ENCODE data around the gene BCAR1.
"Not testable (repeated sequence)": the region's sequence is repeated elsewhere in the genome, so short reads cannot be mapped to it uniquely, and the experiment has no call there.

Gene BCAR1

DNA sequence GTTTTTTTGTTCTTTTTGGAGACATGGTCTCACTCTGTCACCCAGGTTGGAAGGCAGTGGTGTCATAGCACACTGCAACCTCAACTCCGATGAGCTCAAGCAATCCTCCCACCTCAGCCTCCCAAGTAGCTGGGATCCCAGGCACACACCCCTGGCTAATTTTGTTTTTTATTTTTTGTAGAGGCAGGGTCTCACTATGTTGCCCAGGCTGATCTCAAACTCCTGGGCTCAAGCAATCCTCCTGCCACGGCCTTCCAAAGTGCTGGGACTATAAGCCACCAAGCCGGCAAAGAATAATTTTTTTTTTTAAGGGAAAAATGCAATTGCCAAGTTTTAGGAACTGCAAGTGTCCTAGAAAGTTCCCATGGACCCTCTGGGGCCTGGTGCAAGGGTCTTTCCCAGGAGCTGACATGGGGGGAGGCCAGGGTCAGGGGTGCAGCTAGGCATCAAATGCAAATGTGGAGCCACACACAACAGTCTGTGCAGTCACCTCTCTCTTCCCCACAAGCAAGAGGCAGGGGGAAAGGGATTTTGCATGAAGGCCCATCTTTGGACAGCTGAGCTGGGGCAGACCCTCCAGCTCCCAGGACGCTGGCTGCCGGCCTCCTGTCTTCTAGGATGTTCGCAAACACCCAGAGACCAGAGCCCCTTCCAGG is 20.1 kb upstream of the BCAR1 start:
- no peak for DNase-seq

DNA sequence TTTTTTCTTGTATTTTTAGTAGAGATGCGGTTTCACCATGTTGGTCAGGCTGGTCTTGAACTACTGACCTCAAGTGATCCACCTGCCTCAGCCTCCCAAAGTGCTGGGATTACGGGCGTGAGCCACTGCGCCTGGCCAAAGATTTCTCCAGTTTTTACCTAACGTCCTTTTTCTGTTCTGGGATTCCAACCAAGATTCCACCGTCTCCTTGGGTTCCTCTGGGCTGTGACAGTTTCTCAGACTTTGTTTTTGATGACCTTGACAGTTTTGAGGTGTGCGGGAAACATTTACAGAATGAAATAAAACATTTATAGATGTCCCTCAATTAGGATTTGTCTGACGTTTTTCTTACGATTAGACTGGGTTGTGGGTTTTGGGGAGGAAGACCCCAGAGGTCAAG is 17.9 kb upstream of the BCAR1 start:
- DNase-seq: not testable (repeated sequence)

DNA sequence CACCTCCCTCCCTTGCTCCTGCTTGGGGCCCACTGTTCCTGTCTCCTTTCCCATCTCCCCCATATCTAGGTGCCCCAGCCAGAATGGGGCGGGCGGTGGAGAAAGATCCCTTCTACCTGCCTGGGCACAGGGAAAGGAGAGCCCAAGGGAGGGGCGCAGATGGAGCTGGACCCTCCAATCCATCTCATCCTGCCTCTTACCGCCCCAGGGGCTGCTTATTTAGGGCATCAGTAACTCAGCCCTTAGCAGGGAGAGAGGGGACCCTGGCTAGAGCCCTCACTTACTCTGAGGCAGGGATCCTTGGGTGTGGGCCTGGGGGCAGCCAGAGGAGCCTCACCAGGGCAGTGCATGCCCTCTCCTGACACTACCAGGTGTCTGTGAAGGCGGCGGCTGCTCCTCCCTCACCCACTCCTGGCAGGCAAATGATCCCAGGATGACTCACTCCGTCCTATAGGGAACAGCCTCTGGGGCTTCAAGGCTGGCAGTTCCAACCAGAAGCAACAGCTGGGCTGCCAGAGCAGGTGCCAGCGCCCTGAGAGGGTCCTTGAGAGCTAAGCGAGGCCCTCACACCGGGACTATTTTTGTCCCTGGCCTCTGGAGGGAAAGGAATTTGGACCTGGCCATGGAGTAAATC is 16.3 kb upstream of the BCAR1 start:
- peak; percentile 44 for DNase-seq

DNA sequence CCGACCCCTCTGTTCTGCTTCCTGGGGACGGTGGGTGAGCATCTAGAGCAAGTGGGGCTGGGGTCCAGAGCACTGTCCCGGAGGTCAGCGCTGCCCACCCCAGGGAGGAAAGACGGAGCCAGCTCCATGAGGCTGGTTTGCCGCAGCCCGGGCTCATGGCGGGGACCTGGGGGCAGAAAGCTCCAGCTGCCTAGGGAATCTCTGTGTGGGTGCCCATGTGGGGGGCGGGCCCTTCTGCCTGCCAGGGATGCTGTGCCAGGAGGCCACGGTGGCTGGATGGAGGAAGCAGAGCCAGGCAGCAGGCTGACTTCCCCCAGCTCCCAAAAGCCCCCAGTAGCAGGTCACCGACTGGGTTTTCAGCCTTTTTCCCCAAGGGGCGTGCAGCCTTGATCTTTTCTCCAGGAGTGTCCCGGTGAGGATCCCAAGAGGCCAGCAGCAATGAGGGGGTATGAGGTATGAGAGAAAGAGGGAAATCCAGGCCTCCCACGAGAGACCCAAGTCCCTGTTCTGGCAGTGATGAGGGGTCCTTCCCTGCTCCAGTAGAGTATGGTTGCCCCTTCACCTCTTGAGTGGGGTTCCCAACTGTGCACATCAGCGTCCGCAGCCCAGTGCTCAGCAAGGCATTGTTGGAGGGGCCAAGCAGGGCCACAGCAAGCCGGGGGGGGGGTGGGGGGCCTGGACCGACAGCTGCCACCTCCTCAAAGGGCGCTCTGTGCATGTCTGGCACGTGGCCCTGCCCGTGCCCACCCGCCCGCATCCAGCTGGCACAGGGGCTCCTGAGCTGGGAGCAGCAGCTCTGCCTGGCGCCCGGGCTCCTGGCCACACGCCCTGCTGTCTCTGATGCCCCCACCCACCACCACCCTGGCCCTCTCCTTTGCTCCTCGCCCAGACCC is 15.6 kb upstream of the BCAR1 start:
- no peak for DNase-seq

DNA sequence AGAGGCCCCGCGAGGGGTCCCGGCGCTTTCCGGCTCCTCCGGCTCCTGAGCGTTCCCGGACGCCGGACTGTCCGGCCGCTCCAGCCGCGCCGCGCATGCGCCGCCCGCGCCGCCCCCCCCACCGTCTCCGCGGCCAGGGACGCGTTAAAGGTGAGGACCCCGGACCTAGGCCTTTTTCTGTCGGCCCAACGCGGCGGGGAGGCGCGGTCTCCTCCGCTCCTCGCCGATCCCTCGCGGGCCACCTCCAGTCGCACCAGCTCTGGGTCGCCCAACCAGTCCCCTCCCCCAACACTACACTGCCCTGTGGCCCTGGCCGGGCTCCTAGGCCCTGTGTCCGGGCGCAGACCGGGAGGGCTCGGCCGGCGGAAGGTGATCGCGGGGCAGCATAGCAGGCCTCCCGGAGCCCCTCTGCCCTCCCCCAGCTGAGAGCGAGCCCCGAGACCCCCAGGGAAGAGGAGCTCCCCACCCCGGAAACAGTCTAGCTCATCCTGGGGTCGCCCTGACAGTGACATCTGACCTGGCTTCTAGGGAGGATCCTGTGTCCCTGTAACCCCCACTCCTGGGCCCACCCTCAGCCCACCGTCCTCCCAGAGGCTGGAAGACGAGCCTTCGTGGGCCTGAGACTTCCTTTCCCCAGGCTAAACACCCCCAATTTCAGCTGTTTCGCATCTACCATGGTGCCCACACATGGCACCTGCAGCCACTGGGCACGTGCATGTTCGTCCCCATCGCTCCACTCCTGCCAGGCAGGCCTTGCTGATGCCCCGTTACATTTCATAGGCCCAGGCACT is 14.7 kb upstream of the BCAR1 start:
- no peak for DNase-seq

DNA sequence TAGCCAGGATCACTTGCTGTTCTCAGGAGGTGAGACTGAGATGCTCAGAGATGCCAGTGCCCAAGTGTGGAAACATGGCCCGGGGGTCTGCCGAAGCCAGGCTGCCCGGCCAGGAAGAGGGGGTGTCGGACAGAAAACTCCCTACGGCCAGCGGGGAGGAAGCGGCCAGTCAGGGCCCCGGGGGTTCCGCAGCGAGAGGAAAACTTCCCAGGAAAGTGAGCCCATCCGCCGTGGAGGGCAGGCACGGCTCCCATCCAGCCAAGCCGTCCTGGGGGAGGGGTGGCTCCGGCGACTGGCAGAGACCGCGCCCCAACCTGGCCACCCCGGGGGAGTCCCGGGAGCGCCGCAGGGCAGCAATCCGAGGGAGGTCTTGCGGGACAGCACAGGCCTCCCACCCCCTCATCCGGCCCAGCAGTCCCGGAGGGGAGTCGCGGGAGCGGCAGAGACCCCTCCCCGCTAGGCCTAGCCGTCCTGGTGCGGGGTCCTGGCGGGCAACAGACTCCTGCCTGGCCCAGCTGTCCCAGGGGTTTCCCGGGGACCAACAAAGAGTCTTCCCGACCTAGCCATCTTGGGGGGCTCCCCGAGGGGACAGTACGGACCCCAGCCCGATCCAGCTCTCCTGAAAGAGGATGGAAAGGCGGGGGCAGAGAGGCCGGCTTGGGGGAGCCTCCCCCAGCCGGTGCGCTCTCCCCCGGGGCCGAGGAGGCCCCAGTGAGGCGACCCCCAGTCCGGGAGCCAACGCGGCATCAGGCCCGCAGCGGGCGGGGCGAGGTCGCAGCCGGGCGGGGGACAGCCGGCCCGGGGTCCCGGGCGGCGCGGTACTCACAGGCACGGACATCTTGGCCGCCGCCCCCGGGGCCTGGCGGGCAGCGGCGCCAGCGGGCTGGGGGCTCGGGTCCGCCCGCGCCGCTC is 13.8 kb upstream of the BCAR1 start:
- DNase-seq: no peak

DNA sequence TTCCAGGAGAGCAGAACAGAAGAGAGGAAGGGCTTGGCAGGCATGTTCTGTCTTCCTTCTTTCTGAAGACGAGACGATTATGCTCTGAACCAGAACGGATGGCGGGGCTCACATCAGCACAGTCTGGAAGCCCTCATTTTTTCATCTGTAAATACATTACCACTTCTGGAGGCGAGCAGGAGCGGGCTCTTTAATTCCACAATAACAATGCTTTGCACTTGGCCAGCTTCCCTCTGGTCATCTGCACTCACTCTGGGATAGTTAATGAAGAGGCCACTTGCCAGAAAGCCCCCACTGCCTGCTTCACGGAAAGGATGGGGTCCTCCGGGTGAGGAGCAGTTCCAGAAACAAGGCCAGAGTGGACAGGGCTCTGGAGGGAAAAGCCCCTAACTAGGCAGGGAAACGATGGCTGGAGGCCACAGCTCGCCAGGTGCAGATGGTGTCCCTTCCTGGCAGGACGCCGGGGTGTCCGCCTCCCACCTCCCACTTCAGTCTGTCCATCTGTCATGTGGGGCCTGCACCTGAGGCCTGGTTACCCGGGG is 13.1 kb upstream of the BCAR1 start:
- DNase-seq: no peak

DNA sequence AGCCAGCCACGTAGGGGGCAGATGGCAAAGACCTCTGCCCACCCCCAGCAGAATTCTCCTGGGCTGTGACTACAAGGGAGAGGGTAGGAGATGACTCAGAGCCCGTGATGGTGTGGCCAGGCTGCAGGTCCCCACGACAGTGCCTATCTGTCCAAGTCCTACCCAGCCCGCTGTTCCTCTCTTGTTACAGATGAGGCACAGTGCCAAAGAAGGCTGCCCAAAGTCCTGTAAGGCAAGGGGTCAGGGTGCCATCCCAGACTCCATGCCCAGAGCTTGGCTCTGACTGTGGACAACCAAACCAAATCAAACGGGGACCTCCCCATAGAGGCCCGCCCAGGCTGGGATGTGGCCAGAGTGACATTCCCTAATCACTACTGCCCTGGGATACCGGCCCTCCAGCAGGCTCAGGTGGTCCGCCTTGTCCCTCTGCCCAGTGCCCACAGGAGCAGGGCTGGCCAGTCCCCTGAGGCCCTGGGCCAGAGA is 12.6 kb upstream of the BCAR1 start:
- DNase-seq: no peak

DNA sequence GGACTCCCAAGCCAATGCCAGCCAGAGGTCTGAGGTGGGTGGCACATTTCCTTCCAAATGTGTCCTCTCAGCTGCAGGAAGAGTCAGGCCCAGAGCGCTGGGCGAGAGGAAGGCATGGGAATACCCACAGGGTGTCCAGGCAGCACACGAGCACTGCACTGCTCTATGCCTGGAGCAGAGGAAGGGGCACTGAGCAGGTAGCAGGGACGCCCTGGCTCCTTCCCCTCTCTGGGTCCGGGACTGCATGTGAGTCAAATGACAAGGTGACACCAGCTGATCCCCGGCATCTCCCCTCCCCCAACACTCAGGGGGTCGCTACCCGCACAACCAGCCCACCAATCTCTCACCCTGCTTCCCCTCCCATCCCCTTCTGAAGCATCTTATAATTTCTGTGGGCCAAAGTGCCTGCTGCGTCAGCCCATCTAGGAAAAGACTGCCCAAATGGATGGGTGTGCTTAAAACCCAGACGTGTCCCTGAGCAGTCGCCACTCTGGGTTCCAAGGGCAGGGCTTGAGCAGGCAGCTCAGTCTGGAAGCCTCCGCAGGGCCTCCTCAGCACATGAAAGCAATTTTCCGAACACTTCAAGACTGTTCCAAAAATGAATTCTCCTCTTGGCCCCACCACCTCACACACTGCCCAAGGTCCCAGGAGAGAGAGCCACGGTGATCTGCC is 12.0 kb upstream of the BCAR1 start:
- DNase-seq: no peak

DNA sequence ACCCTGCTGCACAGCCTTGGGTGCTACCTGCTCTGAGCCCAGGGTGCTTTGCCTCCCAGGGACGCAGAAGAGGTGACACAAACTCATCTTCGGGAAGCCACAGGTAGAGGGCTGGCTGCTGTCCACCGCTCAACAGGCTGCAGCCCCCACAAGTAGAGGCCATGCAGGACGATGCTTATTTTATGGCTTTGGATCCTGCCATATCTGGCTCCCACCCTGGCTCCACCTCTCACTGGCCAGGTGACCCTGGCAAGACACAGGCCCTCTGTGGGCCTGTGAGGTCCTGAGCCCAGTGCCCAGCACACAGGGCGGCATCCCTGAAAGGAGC is 11.3 kb upstream of the BCAR1 start:
- no peak for DNase-seq

DNA sequence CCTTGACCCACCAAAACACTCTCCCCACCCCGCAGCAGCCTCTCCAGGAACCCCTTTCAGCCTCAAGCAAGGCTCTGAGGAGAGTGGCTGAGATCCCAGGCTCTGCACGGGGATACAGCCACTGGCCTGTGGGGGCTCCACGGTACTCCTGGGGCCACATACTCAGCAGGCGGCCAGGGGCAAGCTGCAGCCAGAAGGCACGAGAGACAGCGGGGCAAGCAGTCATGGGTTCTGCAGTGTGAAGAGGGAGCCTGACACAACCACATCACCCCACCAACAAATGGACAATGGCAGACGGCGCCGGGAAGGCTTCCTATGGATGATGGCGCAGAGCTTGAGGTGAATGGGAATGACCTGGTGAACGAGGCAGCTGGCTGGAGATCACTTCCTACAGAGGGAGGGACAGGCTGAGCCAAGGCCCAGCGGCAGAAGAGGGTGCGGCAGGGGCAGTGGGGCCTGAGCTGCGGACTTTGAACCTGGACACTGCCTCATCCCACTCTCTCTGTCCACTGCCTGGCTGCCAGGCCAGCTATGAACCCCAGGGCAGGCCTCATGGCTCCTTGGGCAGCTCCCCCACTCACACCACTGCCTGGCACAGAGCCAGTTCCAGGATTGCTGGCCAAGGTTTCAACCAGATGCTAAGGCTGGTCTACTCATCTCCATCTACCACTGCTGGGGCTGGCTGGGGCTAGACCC is 10.8 kb upstream of the BCAR1 start:
- no peak for DNase-seq

DNA sequence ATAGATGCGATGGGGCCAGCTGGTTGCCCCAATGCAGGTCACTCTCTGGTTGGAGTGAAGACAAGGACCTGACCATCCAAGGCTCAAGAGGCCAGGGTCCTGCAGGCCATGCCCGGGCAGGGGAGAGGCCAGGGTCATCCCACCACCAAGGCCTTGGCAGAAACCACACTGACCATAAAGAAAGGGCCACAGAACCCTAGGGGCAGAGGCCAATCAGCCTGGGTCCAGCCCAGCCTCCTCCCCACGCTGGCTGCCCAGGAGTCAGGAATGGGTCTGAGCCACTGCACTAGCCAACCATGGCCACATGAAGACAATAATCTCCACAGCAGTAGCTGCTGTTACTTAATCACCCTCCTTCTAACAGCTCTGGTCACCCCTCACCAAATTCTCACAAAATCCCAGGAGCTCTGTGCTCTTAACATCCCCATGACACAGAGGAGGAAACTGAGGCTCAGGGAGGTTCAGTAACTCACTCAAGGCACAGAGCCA is 10.2 kb upstream of the BCAR1 start:
- DNase-seq: no peak

DNA sequence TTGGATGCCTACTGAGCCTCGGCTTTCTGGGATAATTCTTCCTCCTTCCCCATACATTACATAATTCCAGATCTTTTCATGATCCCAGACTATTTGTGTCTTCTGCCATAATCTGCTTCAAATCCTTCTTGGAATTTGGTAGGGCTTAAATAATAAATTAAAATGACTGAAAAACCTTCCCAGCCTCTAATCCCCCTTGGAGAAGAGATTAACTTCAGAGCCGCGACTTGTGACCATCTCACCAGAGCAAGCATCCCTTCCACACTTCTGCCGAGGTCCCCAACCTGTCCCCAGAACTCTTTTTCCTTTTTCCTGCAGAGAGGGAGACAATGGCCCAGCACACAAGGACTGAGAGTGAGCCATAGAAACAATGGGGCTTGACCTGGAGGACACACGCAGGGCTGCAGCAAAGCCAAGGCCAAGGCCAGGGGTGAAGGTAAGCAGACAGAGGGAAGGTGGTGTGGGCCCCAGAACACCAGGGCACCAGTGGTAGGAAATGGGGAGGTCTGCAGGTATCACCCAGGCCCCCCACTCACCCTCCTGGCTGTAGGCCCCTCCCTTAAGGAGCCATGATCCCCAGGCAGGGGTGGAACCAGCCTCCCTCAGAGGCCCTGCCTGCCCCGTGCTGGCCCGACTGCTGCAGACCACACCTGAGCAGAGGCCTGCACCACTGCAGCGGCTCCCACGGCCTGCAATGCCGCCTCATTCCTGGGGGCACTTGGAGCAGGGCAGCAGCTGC is 9.6 kb upstream of the BCAR1 start:
- no peak for DNase-seq

DNA sequence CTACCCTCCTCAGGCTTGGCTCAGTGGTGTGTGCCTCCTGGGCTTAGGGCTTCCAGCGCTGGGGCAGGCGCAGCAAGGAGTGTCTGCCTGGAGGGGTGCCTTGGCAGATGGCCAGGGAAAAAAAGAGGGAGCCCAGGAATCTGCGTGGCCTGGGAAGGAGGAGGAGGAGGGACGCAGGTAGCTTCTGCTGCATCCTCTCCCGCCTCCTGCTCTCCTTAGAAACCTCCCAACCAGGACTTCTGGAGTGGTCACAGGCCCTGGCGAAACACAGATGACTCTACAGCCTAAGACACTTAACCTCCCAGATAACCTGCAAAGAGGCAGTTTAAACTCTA is 7.3 kb upstream of the BCAR1 start:
- no peak for DNase-seq

DNA sequence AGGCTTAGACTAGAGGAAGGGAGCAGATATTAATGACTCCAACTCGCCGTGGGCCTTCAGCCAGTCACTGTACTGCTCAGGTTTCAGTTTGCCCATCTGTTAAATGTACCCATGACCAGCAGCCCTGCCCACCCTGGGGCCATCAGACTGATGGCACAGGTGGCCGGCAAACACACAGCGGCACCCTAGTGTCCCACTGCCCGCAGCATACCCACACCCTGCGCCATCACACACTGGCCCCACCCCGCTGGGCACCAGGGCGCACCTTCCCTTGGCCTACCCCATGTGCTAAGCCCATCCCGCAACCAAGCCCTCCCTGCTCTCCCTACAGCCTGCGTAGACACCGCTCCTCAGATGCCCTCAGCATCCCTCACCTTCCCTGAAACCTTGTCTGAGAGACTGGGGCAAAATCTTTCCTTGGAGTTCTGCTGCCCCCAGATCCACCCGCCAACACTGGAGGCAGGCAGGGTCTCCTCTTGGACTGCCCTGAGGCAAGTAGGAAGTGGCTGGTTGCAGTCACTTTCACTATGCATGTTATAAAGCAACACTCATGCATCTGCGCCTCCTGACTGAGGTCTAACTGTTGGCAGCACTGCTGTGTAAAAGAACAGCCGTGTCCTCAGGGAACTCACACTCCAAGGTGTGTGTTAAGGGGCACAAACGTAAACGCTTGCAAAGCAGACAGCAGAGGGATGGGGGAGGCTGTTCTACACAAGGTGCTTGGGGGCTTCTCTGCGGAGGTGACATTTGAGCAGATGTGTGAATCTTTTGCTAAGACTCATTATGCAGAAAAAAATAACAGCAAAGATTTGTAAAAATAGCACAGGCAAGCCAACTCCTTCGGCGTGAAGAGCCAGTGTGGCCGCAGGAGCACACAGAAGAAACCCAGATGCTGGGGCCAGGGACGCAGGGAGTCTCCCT is 6.7 kb upstream of the BCAR1 start:
- DNase-seq: no peak

DNA sequence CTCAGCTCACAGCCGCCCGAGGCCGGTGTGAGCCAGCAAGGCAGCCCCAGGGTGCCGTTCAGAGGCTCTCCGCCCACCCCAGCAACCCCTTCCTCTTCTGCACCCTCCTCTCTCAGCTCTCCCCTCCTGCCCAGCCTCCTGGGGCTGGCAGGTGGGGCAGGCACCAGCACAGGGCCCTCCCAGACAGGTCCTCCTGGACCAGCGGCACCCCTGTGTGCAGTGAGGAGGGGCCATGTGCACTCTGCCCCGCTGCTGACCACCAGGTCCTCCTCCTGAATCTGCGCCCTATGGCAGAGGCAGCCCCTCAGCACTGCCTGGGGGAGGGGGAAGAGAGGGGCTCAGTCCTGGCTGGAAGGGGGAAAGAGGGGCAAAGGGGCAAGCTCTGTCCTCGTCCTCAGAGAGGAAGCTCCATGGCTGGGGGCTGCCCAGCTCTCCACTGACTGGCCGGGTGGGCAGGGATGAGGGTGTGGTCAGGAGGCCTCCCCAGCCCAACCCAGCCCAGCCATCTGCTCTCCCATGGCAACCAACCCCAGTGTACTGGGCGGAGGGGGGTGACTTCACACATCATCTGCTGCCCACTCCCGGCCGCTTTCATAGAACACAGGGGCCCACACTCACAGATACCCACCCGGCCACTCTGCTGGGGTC is 5.4 kb upstream of the BCAR1 start:
- DNase-seq: no peak

DNA sequence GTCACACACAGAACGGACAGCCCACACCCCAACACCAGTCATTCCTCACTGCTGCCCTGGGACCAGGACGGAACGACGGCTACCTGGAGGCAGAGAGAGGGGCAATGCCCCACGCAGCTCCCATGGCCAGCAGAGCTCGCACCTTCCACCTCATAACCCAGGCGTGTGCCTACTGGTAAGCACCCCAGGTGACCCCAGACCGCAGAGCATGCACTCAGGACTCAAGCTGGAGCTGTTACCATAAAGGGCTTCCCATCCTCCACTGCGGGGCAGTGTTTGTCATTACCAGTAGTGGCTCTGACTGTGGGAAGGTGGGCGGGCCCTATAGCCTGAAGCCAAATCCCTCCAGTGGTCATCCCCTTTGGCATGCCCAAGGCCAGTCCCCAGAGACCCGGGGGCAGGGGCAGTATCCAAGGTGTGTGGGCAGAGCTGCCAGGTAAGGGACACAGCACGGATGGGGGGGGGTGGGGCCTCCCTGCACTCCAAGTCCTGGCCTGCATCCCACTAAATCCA is 4.7 kb upstream of the BCAR1 start:
- DNase-seq: no peak

DNA sequence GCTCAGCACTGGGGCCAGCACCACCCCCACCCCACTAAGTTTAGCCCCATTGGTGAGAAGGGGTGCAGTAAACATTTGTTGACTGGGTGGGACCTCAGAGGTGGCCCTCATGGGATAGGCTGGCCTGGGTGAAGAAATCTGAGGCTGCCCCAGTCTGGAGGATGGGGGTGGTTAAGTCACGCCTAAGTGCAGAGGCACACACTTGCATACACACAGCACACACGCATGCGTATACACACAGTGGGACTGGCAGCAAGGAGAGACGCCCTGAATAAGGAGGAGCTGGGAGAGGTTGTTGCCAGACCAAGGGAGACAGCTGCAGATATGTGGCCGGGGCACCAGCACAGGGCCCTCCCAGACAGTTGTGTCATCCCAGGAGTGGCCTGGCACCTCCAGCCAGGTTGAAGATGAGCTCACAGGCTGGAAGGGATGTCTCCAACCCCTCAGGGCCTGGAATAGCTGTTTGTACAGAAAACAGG is 3.0 kb upstream of the BCAR1 start:
- DNase-seq: no peak
